ENCODE measurements around the gene CFAP119.

DNA sequence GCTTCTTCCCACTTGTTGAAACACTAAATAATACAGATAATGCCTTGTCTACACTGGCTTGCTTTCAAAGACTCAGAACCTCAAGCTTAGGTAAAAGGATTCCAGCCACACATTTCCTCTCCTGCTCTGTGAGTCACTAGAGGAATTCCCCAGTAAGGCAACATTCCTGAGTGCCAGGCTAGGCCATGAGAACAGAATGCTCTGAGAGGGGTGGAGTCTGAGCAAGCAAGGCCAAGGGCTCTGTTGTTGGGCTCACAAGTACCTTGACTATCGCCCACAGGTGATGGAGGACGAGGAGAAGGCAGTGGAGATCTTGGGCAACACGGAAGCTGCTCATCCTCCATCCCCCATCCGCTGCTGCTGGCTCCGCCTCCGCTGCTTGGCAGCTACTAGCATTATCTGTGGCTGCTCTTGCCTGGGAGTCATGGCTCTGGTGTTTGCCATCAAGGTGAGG, 20.4 kb downstream of the CFAP119 start:
- TF ChIP-seq EP300 (IDR thresholded peaks at IDR 0.05) = no peak
- no peak for TF ChIP-seq CTCF (IDR thresholded peaks at IDR 0.05)
- TF ChIP-seq POLR2A (IDR thresholded peaks at IDR 0.05) = no peak

Data from tibial nerve (tissue), 4 donors.